ENCODE results near the gene USP51. TPM values are rescaled to one million over a fixed set of nuclear protein-coding genes. Genes with fewer than 3 reads are reported as not detected.

USP51 gene
- total and polyA plus RNA-seq, 2 experiments from 2014 or later = 0.33 to 5.8 TPM

DNA sequence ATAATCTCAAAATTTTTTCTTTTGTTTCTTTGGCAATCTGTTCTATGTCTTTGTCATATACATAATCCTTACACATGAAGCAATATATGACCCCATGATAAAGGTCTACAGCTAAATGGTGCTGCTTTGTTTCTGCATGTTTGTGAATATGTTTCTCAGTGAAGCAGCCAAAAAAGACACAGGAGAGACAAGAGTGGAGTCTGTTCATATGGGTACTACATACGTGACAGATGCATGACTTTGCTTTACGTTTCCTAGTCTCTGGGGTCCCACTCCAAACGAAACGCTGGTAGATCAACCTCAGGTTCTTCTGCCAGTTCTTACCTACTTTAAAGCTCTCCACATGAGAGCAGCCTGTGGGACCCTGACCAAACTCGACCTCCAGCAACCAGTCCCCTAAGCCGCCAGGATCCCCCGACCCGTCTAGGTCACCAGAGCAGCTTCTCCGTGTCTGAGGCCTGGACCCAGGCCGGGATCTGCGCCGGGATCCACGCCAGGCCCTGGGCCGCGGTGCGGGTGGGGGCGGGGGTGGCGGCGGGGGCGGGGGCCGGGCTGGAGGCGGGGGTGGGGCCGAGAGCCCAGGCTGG lies 1.5 kb downstream of the USP51 start:
- peak overlapping the region; percentile 99 for H3K27ac ChIP-seq
- WGBS (ENCODE audit: low lambda C conversion rate, missing lambda C conversion rate) = 29% methylated on average over 8 of the region's 23 CpGs
- DNase-seq (ENCODE audit: low spot score) = no peak
- H3K4me1 ChIP-seq (ENCODE audit: insufficient read depth) = peaks cover 8% of the 10 kb centered on the region
- H3K36me3 ChIP-seq (replicated peaks; ENCODE audit: insufficient read depth, low read depth) = no peaks in the 10 kb centered on the region
- TF ChIP-seq, protein P1, sequence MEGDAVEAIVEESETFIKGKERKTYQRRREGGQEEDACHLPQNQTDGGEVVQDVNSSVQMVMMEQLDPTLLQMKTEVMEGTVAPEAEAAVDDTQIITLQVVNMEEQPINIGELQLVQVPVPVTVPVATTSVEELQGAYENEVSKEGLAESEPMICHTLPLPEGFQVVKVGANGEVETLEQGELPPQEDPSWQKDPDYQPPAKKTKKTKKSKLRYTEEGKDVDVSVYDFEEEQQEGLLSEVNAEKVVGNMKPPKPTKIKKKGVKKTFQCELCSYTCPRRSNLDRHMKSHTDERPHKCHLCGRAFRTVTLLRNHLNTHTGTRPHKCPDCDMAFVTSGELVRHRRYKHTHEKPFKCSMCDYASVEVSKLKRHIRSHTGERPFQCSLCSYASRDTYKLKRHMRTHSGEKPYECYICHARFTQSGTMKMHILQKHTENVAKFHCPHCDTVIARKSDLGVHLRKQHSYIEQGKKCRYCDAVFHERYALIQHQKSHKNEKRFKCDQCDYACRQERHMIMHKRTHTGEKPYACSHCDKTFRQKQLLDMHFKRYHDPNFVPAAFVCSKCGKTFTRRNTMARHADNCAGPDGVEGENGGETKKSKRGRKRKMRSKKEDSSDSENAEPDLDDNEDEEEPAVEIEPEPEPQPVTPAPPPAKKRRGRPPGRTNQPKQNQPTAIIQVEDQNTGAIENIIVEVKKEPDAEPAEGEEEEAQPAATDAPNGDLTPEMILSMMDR (IDR thresholded peaks at IDR 0.05; ENCODE audit: poor library complexity) = no peak
- TF ChIP-seq EZH2phosphoT487 (IDR thresholded peaks at IDR 0.05; ENCODE audit: low read depth, severe bottlenecking, unreplicated experiment) (no peak), EZH2 (IDR thresholded peaks at IDR 0.05; ENCODE audit: borderline replicate concordance) (no peak)
- no peaks in the 10 kb centered on the region for H3K27me3 ChIP-seq
- no peaks in the 10 kb centered on the region for H3K9me2 ChIP-seq (replicated peaks; ENCODE audit: insufficient read depth)
- no peaks in the 10 kb centered on the region for H3K9me3 ChIP-seq (ENCODE audit: low read depth)
- no peaks in the 10 kb centered on the region for H3K79me2 ChIP-seq
- peak overlapping the region; percentile 36 for H3K4me3 ChIP-seq
- peak overlapping the region; percentile 84 for H3K4me2 ChIP-seq
- peak overlapping the region; percentile 40 for H2AFZ ChIP-seq
- H4K20me1 ChIP-seq (ENCODE audit: insufficient read depth, poor library complexity, severe bottlenecking) = no peaks in the 10 kb centered on the region

DNA sequence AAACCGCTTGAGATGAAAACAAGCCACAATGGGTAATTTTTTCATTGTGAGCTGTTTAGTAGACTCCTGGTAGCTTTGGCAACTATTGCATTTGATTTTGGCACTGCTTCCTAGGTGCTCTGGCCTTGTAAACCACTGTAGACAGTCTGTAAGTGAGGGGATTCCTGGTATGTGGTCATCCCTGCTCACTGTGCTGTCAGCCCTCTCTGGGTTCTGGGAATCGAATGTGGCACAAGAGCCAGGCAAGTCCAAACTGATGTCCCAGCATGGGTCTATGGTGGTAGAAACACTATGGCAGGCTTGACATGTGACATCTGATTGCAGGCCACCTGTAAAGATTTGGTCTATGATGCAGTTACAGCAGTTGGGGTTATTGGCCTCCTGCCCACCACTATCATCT lies 2.5 kb downstream of the USP51 start:
- Histone ChIP-seq H3K9me3 (ENCODE audit: low read depth) (no peaks in the 10 kb centered on the region), H3K4me1 (ENCODE audit: insufficient read depth) (peaks cover 8% of the 10 kb centered on the region), H4K20me1 (ENCODE audit: insufficient read depth, poor library complexity, severe bottlenecking) (no peaks in the 10 kb centered on the region), H2AFZ (no peak overlapping the region), H3K79me2 (no peaks in the 10 kb centered on the region), H3K4me2 (no peak overlapping the region), H3K4me3 (no peak overlapping the region), H3K27me3 (no peaks in the 10 kb centered on the region), H3K36me3 (replicated peaks; ENCODE audit: insufficient read depth, low read depth) (no peaks in the 10 kb centered on the region), H3K27ac (no peak overlapping the region), H3K9me2 (replicated peaks; ENCODE audit: insufficient read depth) (no peaks in the 10 kb centered on the region)
- DNase-seq (ENCODE audit: low spot score) = no peak
- 78% methylated on average over 2 of the region's 2 CpGs for WGBS (ENCODE audit: low lambda C conversion rate, missing lambda C conversion rate)
- TF ChIP-seq EZH2 (IDR thresholded peaks at IDR 0.05; ENCODE audit: borderline replicate concordance) (no peak), EZH2phosphoT487 (IDR thresholded peaks at IDR 0.05; ENCODE audit: low read depth, severe bottlenecking, unreplicated experiment) (no peak)

DNA sequence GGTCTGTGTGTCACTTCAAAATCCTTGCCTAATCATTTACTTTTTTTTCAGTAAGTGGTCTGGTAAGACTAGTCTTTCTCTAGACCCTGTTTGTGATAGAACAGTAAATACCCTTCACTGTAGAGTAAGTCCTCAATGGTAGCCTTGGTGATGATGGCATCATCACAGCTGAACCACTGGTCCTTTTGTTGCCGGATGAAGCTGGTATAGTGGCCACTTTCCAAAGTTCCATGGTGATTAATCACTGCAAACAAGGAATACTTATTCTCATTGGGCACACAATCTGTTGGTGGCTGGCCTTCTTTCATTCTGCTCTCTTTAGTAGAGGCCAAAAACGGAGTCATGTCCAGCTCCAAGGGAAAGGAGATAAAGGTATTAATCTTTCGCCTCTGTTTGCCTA lies 2.9 kb downstream of the USP51 start:
- Histone ChIP-seq H4K20me1 (ENCODE audit: insufficient read depth, poor library complexity, severe bottlenecking) (no peaks in the 10 kb centered on the region), H3K4me2 (no peak overlapping the region), H2AFZ (no peak overlapping the region), H3K9me3 (ENCODE audit: low read depth) (no peaks in the 10 kb centered on the region), H3K27me3 (no peaks in the 10 kb centered on the region), H3K36me3 (replicated peaks; ENCODE audit: insufficient read depth, low read depth) (no peaks in the 10 kb centered on the region), H3K27ac (no peak overlapping the region), H3K79me2 (no peaks in the 10 kb centered on the region), H3K4me3 (no peak overlapping the region), H3K9me2 (replicated peaks; ENCODE audit: insufficient read depth) (no peaks in the 10 kb centered on the region), H3K4me1 (ENCODE audit: insufficient read depth) (peaks cover 8% of the 10 kb centered on the region)
- TF ChIP-seq, protein P1 (IDR thresholded peaks at IDR 0.05; ENCODE audit: poor library complexity) = no peak
- no peak for TF ChIP-seq EZH2phosphoT487 (IDR thresholded peaks at IDR 0.05; ENCODE audit: low read depth, severe bottlenecking, unreplicated experiment)
- no peak for TF ChIP-seq EZH2 (IDR thresholded peaks at IDR 0.05; ENCODE audit: borderline replicate concordance)
- 80% methylated on average over 3 of the region's 3 CpGs for WGBS (ENCODE audit: low lambda C conversion rate, missing lambda C conversion rate)
- DNase-seq (ENCODE audit: low spot score) = no peak

DNA sequence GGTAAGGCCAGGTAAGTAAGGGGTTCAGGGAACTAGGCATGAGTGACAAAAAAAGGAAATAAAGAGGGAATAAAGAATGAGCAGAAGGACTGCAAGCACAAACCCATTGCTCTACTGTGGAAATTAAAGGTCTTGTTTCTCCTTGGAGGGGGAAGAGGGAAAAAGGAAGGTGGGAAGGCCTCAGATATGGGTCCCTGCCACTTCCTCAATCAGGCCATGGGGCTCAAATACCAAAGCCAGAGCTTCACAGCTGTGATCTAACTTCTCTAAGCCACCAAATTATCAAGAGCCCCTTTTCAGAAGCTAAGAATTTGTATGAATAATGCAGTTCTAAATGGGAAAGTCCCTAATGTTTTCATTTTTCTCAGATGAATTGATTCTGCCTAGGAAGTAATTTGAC lies 4.7 kb downstream of the USP51 start:
- H3K36me3 ChIP-seq (replicated peaks; ENCODE audit: insufficient read depth, low read depth) = no peaks in the 10 kb centered on the region
- no peaks in the 10 kb centered on the region for H3K9me3 ChIP-seq (ENCODE audit: low read depth)
- no peak for DNase-seq (ENCODE audit: low spot score)
- no peak overlapping the region for H2AFZ ChIP-seq
- H3K4me3 ChIP-seq = no peak overlapping the region
- no peaks in the 10 kb centered on the region for H3K27me3 ChIP-seq
- H3K4me1 ChIP-seq (ENCODE audit: insufficient read depth) = peaks cover 5% of the 10 kb centered on the region
- no peak overlapping the region for H3K27ac ChIP-seq
- TF ChIP-seq EZH2phosphoT487 (IDR thresholded peaks at IDR 0.05; ENCODE audit: low read depth, severe bottlenecking, unreplicated experiment) = no peak
- H3K4me2 ChIP-seq = no peak overlapping the region
- no peaks in the 10 kb centered on the region for H3K79me2 ChIP-seq
- H4K20me1 ChIP-seq (ENCODE audit: insufficient read depth, poor library complexity, severe bottlenecking) = no peaks in the 10 kb centered on the region
- no peaks in the 10 kb centered on the region for H3K9me2 ChIP-seq (replicated peaks; ENCODE audit: insufficient read depth)

Data from hepatocyte (in vitro differentiated cells).